K562 (cell line): ENCODE data around the gene ZFAND2B.

Experiments used
- CTCF ChIP-seq, 3 experiments: IDR thresholded peaks in 2 of 3; conservative IDR thresholded peaks in 1 of 3; 2 replicates each; pipeline ENCODE4 v1.5.1; 2011 to 2012; ENCODE audit warnings: low read length in 3 of 3, mild to moderate bottlenecking in 3 of 3, control low read depth in 2 of 3, improper control_type of control experiment in 1 of 3, inconsistent platforms in 1 of 3, low read depth in 1 of 3, mixed read lengths in 1 of 3, moderate library complexity in 1 of 3; ENCODE audit not compliant: insufficient read depth in 2 of 3
- EHMT2 ChIP-seq: fragments of 450-650 bp; IDR thresholded peaks from 2 replicates; pipeline ENCODE4 v1.6.1; 2018; ENCODE audit warnings: antibody characterized with exemption
- EP300 ChIP-seq: IDR thresholded peaks from 2 replicates; pipeline ENCODE4 v1.6.1; 2012; ENCODE audit warnings: low read length, improper control_type of control experiment
- GTF2F1 ChIP-seq: IDR thresholded peaks from 2 replicates; pipeline ENCODE4 v1.6.1; 2011; ENCODE audit warnings: low read depth, low read length, improper control_type of control experiment
- HMG20A ChIP-seq: fragments of 450-650 bp; formaldehyde crosslinking; conservative IDR thresholded peaks from 2 replicates; pipeline ENCODE4 v1.4.0; 2020; ENCODE audit warnings: mild to moderate bottlenecking, mixed read lengths
- IRF2 ChIP-seq: sonication (generic); formaldehyde crosslinking; IDR thresholded peaks from 2 replicates; pipeline ENCODE4 v1.8.1; 2022; ENCODE audit warnings: mild to moderate bottlenecking, missing genetic modification reagents
- MTA2 ChIP-seq: fragments of 450-650 bp; IDR thresholded peaks from 2 replicates; pipeline ENCODE4 v1.6.1; 2016; ENCODE audit warnings: low read depth
- NFXL1 ChIP-seq: fragments of 450-650 bp; formaldehyde crosslinking; IDR thresholded peaks from 2 replicates; pipeline ENCODE4 v1.4.0; 2021; ENCODE audit warnings: mild to moderate bottlenecking
- RAD21 ChIP-seq, 2 experiments: fragments of 250-450 bp in 1 of 2; fragments of 450-650 bp in 1 of 2; sonication (Bioruptor Pico) in 1 of 2; formaldehyde crosslinking in 1 of 2; IDR thresholded peaks in 1 of 2; conservative IDR thresholded peaks in 1 of 2; 2 replicates each; pipeline versions ENCODE4 v1.4.0 to v1.8.0; 2020 to 2022; ENCODE audit warnings: mild to moderate bottlenecking in 2 of 2, moderate library complexity in 1 of 2
- RFX5 ChIP-seq: IDR thresholded peaks from 2 replicates; pipeline ENCODE4 v1.6.1; 2011; ENCODE audit warnings: low read depth, mild to moderate bottlenecking, improper control_type of control experiment, low read length
- SMARCE1 ChIP-seq: fragments of 450-650 bp; IDR thresholded peaks from 2 replicates; pipeline ENCODE4 v1.7.1; 2016; ENCODE audit warnings: mild to moderate bottlenecking
- TF ChIP-seq, protein P1 (sequence below), 2 experiments: fragments of 450-650 bp in 1 of 2; IDR thresholded peaks; 2 replicates each; pipeline ENCODE4 v1.6.1; 2011 to 2017; ENCODE audit warnings: low read depth in 2 of 2, antibody characterized with exemption in 1 of 2, borderline replicate concordance in 1 of 2, low read length in 1 of 2, mild to moderate bottlenecking in 1 of 2, mixed read lengths in 1 of 2; ENCODE audit not compliant: control insufficient read depth in 1 of 2
- TF ChIP-seq, protein P2 (sequence below): fragments of 250-450 bp; sonication (Bioruptor Pico); IDR thresholded peaks from 2 replicates; pipeline ENCODE4 v1.8.0; 2022; ENCODE audit warnings: inconsistent platforms, mild to moderate bottlenecking, moderate library complexity, borderline replicate concordance

DNA sequence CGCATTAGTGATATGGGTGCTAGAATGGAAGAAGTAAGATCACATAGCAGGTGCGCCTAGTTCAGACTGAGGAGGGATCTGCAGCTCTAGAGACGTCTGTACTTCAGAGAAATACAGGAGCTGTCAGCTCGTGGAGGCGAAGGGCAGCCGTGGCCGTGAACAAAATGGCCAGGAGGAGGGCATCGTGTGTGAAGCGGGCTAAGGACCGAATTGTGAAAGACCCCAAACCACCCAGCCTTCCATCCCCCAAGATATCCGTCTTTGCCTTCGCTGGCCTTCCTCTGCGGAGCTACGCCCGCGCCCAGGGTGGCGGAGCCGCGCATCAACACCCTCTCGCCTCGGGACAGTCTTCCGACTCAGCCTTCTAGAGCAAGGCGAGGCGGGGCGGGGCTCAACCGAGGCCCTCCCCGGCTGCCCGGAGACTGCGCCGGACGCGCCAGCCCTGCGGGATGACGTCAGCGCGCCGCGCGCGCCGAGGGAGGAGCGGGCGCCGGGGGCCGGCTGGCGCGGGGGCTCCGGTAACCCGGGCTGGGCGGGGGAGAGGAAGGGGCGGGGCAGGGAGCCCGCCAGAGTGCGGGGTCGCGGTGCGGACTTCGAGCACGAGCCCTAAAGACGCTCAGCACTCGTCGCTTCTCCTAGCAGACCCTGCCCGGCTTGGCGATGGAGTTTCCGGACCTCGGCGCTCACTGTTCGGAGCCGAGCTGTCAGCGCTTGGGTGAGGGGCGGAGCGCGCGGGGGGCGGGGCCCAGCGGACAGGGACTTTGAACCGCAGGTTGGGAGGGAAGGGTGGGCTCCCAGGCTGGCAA lies at the start of gene ZFAND2B:
- TF ChIP-seq IRF2 (CRISPR knock-in tag), result no peak
- TF ChIP-seq RFX5, result no peak
- TF ChIP-seq MTA2, result no peak
- no peak for TF ChIP-seq SMARCE1
- TF ChIP-seq, protein P1, sequence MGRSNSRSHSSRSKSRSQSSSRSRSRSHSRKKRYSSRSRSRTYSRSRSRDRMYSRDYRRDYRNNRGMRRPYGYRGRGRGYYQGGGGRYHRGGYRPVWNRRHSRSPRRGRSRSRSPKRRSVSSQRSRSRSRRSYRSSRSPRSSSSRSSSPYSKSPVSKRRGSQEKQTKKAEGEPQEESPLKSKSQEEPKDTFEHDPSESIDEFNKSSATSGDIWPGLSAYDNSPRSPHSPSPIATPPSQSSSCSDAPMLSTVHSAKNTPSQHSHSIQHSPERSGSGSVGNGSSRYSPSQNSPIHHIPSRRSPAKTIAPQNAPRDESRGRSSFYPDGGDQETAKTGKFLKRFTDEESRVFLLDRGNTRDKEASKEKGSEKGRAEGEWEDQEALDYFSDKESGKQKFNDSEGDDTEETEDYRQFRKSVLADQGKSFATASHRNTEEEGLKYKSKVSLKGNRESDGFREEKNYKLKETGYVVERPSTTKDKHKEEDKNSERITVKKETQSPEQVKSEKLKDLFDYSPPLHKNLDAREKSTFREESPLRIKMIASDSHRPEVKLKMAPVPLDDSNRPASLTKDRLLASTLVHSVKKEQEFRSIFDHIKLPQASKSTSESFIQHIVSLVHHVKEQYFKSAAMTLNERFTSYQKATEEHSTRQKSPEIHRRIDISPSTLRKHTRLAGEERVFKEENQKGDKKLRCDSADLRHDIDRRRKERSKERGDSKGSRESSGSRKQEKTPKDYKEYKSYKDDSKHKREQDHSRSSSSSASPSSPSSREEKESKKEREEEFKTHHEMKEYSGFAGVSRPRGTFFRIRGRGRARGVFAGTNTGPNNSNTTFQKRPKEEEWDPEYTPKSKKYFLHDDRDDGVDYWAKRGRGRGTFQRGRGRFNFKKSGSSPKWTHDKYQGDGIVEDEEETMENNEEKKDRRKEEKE (IDR thresholded peaks at IDR 0.05; ENCODE audit: borderline replicate concordance in 1 of 2, control insufficient read depth in 1 of 2, low read depth in 2 of 2, low read length in 1 of 2), result no peak
- no peak for TF ChIP-seq HMG20A (CRISPR knock-in tag)
- TF ChIP-seq EP300, result no peak
- TF ChIP-seq, protein P2, sequence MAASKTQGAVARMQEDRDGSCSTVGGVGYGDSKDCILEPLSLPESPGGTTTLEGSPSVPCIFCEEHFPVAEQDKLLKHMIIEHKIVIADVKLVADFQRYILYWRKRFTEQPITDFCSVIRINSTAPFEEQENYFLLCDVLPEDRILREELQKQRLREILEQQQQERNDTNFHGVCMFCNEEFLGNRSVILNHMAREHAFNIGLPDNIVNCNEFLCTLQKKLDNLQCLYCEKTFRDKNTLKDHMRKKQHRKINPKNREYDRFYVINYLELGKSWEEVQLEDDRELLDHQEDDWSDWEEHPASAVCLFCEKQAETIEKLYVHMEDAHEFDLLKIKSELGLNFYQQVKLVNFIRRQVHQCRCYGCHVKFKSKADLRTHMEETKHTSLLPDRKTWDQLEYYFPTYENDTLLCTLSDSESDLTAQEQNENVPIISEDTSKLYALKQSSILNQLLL, result no peak
- TF ChIP-seq GTF2F1, result no peak
- no peak for TF ChIP-seq NFXL1 (CRISPR knock-in tag)
- TF ChIP-seq CTCF (IDR thresholded peaks at IDR 0.05 in 2 of 3, conservative IDR thresholded peaks at IDR 0.05 in 1 of 3; ENCODE audit: insufficient read depth in 2 of 3, low read depth in 1 of 3, low read length in 3 of 3), result no peak
- TF ChIP-seq RAD21 (CRISPR knock-in tag; conservative IDR thresholded peaks at IDR 0.05 in 1 of 2, IDR thresholded peaks at IDR 0.05 in 1 of 2), result no peak
- no peak for TF ChIP-seq EHMT2
